ENCODE data around the gene WT1. TPM values are rescaled to one million over a fixed set of nuclear protein-coding genes. Genes with fewer than 3 reads are reported as not detected.

Gene WT1
- total RNA-seq, 1 donor = under 0.01 TPM

- no peak overlapping the region for H3K27ac ChIP-seq (ENCODE audit: low read depth, low read length)
- H3K4me2 ChIP-seq (ENCODE audit: insufficient read depth, low read length) = no peak overlapping the region
- no peaks in the 10 kb centered on the region for H3K36me3 ChIP-seq (ENCODE audit: insufficient read depth, low read length)
- no peak overlapping the region for H3K4me3 ChIP-seq (ENCODE audit: insufficient read depth, low read length)
- DNase-seq (ENCODE audit: insufficient read length, low spot score, missing footprints) = no peak
- no peaks in the 10 kb centered on the region for H3K27me3 ChIP-seq (ENCODE audit: insufficient read depth, low read length)
- no peak overlapping the region for H2AFZ ChIP-seq (ENCODE audit: low read length)
- no peak for TF ChIP-seq CTCF (IDR thresholded peaks at IDR 0.05; ENCODE audit: extremely low read depth, low read depth, low read length)
- no peaks in the 10 kb centered on the region for H3K9me3 ChIP-seq (ENCODE audit: low read depth, low read length)
- H3K79me2 ChIP-seq (ENCODE audit: insufficient read depth, low read length) = no peaks in the 10 kb centered on the region
- H3K4me1 ChIP-seq (ENCODE audit: insufficient read depth, low read length) = no peaks in the 10 kb centered on the region
- no peaks in the 10 kb centered on the region for H4K20me1 ChIP-seq (ENCODE audit: insufficient read depth, low read length)
Measured at GRCh38 chr11:32395127-32395526, 40.2 kb downstream of the WT1 start.

GRCh38 chr11:32392840-32393239 is 42.5 kb downstream of the WT1 start:
- no peak for DNase-seq (ENCODE audit: insufficient read length, low spot score, missing footprints)
- H3K36me3 ChIP-seq (ENCODE audit: insufficient read depth, low read length) = no peaks in the 10 kb centered on the region
- TF ChIP-seq CTCF (IDR thresholded peaks at IDR 0.05; ENCODE audit: extremely low read depth, low read depth, low read length) = no peak
- no peaks in the 10 kb centered on the region for H3K79me2 ChIP-seq (ENCODE audit: insufficient read depth, low read length)
- H3K27me3 ChIP-seq (ENCODE audit: insufficient read depth, low read length) = peaks cover 6% of the 10 kb centered on the region
- no peaks in the 10 kb centered on the region for H4K20me1 ChIP-seq (ENCODE audit: insufficient read depth, low read length)
- no peaks in the 10 kb centered on the region for H3K9me3 ChIP-seq (ENCODE audit: low read depth, low read length)
- no peak overlapping the region for H3K4me3 ChIP-seq (ENCODE audit: insufficient read depth, low read length)
- H3K27ac ChIP-seq (ENCODE audit: low read depth, low read length) = no peak overlapping the region
- H2AFZ ChIP-seq (ENCODE audit: low read length) = no peak overlapping the region
- H3K4me2 ChIP-seq (ENCODE audit: insufficient read depth, low read length) = no peak overlapping the region
- no peaks in the 10 kb centered on the region for H3K4me1 ChIP-seq (ENCODE audit: insufficient read depth, low read length)

GRCh38 chr11:32391956-32392553 is 43.3 kb downstream of the WT1 start:
- H3K27me3 ChIP-seq (ENCODE audit: insufficient read depth, low read length) = peaks cover 11% of the 10 kb centered on the region
- no peak overlapping the region for H3K27ac ChIP-seq (ENCODE audit: low read depth, low read length)
- H3K4me2 ChIP-seq (ENCODE audit: insufficient read depth, low read length) = no peak overlapping the region
- no peaks in the 10 kb centered on the region for H3K9me3 ChIP-seq (ENCODE audit: low read depth, low read length)
- no peaks in the 10 kb centered on the region for H3K79me2 ChIP-seq (ENCODE audit: insufficient read depth, low read length)
- no peaks in the 10 kb centered on the region for H3K4me1 ChIP-seq (ENCODE audit: insufficient read depth, low read length)
- no peaks in the 10 kb centered on the region for H3K36me3 ChIP-seq (ENCODE audit: insufficient read depth, low read length)
- no peak for DNase-seq (ENCODE audit: insufficient read length, low spot score, missing footprints)
- H4K20me1 ChIP-seq (ENCODE audit: insufficient read depth, low read length) = no peaks in the 10 kb centered on the region
- no peak overlapping the region for H2AFZ ChIP-seq (ENCODE audit: low read length)
- no peak overlapping the region for H3K4me3 ChIP-seq (ENCODE audit: insufficient read depth, low read length)
- no peak for TF ChIP-seq CTCF (IDR thresholded peaks at IDR 0.05; ENCODE audit: extremely low read depth, low read depth, low read length)

- TF ChIP-seq CTCF (IDR thresholded peaks at IDR 0.05; ENCODE audit: extremely low read depth, low read depth, low read length) = no peak
- Histone ChIP-seq H3K9me3 (ENCODE audit: low read depth, low read length) (no peaks in the 10 kb centered on the region), H3K4me3 (ENCODE audit: insufficient read depth, low read length) (no peak overlapping the region), H2AFZ (ENCODE audit: low read length) (no peak overlapping the region), H3K27ac (ENCODE audit: low read depth, low read length) (no peak overlapping the region), H3K79me2 (ENCODE audit: insufficient read depth, low read length) (no peaks in the 10 kb centered on the region), H3K4me2 (ENCODE audit: insufficient read depth, low read length) (no peak overlapping the region), H3K4me1 (ENCODE audit: insufficient read depth, low read length) (no peaks in the 10 kb centered on the region), H3K27me3 (ENCODE audit: insufficient read depth, low read length) (peaks cover 11% of the 10 kb centered on the region), H4K20me1 (ENCODE audit: insufficient read depth, low read length) (no peaks in the 10 kb centered on the region), H3K36me3 (ENCODE audit: insufficient read depth, low read length) (no peaks in the 10 kb centered on the region)
- no peak for DNase-seq (ENCODE audit: insufficient read length, low spot score, missing footprints)
Measured at GRCh38 chr11:32391479-32391878, 43.9 kb downstream of the WT1 start.

Data from osteoblast (primary cell).